Measurements from ENCODE around the gene ELMOD3.
"Not testable (repeated sequence)": the region's sequence is repeated elsewhere in the genome, so short reads cannot be mapped to it uniquely, and the experiment has no call there.

The ELMOD3 gene

GRCh38 chr2:85401464-85401805 is 46.9 kb downstream of the ELMOD3 start:
- peak; percentile 7 for DNase-seq (ENCODE audit: low spot score)

GRCh38 chr2:85401844-85402243 is 47.3 kb downstream of the ELMOD3 start:
- peak; percentile 13 for DNase-seq (ENCODE audit: low spot score)

- DNase-seq (ENCODE audit: low spot score): no peak
Measured at GRCh38 chr2:85405201-85406059, 50.9 kb downstream of the ELMOD3 start.

GRCh38 chr2:85409845-85410583 is 55.4 kb downstream of the ELMOD3 start, which contains the start of gene CAPG:
Gene CAPG, minus strand, starts transcription at chr2:85410366. Its CDS starts 8,221 bp downstream, at chr2:85402145.
- no peak for DNase-seq (ENCODE audit: low spot score)

GRCh38 chr2:85410584-85411404 is 56.2 kb downstream of the ELMOD3 start:
- DNase-seq (ENCODE audit: low spot score): no peak

GRCh38 chr2:85411405-85411748 is 56.8 kb downstream of the ELMOD3 start:
- no peak for DNase-seq (ENCODE audit: low spot score)

GRCh38 chr2:85413592-85414420 is 59.2 kb downstream of the ELMOD3 start:
- no peak for DNase-seq (ENCODE audit: low spot score)

- DNase-seq (ENCODE audit: low spot score): not testable (repeated sequence)
Measured at GRCh38 chr2:85414421-85414759, 59.8 kb downstream of the ELMOD3 start.

- DNase-seq (ENCODE audit: low spot score): no peak
Measured at GRCh38 chr2:85414761-85415553, 60.4 kb downstream of the ELMOD3 start.

- no peak for DNase-seq (ENCODE audit: low spot score)
Measured at GRCh38 chr2:85415980-85416650, 61.5 kb downstream of the ELMOD3 start.

GRCh38 chr2:85418132-85419008 is 63.8 kb downstream of the ELMOD3 start, which contains the start of gene SH2D6:
Gene SH2D6, plus strand, starts transcription at chr2:85418714. Its CDS starts 10,752 bp downstream, at chr2:85429466.
- peak; percentile 94 for DNase-seq (ENCODE audit: low spot score)

- DNase-seq (ENCODE audit: low spot score): no peak
Measured at GRCh38 chr2:85419009-85419675, 64.6 kb downstream of the ELMOD3 start.

- peak; percentile 89 for DNase-seq (ENCODE audit: low spot score)
Measured at GRCh38 chr2:85420536-85421259, 66.1 kb downstream of the ELMOD3 start.

- no peak for DNase-seq (ENCODE audit: low spot score)
Measured at GRCh38 chr2:85421260-85422071, 66.9 kb downstream of the ELMOD3 start.

- DNase-seq (ENCODE audit: low spot score): no peak
Measured at GRCh38 chr2:85422072-85422457, 67.5 kb downstream of the ELMOD3 start.

- DNase-seq (ENCODE audit: low spot score): no peak
Measured at GRCh38 chr2:85423525-85423924, 69.0 kb downstream of the ELMOD3 start.

- DNase-seq (ENCODE audit: low spot score): no peak
Measured at GRCh38 chr2:85425588-85425987, 71.0 kb downstream of the ELMOD3 start.
